ENCODE data around the gene FOXC2. TPM values are rescaled to one million over a fixed set of nuclear protein-coding genes. Genes with fewer than 3 reads are reported as not detected.

Gene FOXC2
- total RNA-seq, 1 experiment from 2014 or later, result 14.9 TPM

DNA sequence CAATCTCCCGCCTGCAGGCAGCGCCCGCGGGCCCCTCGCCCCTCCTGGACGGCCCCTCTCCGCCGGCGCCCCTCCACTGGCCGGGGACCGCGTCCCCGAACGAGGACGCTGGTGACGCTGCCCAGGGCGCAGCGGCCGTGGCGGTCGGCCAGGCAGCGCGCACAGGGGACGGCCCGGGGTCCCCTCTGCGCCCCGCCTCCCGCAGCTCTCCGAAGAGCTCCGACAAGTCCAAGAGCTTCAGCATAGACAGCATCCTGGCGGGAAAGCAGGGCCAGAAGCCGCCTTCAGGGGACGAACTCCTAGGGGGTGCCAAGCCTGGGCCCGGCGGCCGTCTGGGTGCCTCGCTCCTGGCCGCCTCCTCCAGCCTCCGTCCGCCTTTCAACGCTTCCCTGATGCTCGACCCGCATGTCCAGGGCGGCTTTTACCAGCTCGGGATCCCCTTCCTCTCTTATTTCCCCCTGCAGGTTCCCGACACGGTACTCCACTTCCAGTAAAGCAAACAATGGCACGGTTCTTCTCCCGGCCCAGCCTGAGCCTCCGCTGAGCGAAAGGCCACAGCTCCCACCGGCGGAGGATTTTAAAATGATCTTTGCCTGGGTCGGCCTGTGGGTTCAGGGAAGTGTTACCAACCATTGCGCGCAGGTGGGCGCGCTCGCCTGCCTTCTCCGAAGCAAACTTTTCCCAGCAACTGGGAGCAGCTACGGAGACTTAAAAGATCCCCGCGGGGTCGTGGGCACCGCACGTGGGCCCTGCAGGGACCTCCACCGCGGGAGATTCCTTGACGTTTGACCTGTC, 12.8 kb downstream of the FOXC2 start:
- POLR2A ChIA-PET, result no interaction called here
- no peaks in the 10 kb centered on the region for H3K27me3 ChIP-seq (ENCODE audit: control insufficient read depth, insufficient read depth, low read length)
- peak overlapping the region; percentile 97 for H3K27ac ChIP-seq (ENCODE audit: low read length)

DNA sequence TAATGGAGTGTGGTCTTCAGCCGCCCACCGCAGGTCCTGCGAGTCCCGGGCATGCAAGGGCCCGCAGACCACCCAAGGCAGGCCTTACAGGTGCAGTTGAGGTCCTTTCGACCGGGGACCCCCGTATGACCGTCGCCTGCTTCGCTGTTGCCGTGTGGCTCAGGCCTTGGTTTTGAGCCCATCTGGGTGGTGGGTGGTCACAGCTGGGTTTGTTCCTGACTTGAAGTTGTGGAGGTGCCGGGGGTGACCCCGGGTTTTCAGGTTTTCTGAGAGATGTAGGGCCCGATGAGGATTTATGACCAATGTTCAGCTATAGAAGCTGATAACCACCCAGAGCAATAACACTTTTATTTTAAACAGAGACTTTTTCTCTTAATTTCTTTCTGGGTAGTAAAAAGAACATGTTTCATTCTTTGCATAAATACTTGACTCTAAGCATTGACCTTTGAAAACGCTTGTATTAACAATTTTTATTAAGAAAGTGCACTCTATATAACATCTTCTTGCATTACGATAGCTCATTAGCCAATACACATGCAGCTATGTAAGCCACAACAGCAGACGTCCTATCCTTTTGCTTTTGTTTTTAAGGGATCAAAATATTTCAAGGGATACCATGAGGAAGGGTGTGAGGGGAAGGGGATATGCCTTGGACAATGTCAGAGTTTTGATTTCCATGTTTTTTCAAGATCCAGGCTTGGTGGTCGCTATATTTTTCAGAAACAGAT, 13.6 kb downstream of the FOXC2 start:
- ChIA-PET CTCF (interaction anchor here (0.7 kb wide), 1 partner anchor 596 kb away, joined by 3 read pairs; no protein-coding TSS in a partner anchor), POLR2A (no interaction called here)
- H3K27ac ChIP-seq (ENCODE audit: low read length), result peak overlapping the region; percentile 97
- in situ Hi-C loops (cut with HindIII; ENCODE audit: low pct_unique_long_range_greater_than_20kb, low sequenced_read_pairs) (no loop called here), intact Hi-C loops (cut with micrococcal nuclease; ENCODE audit: unreplicated experiment) (no loop called here)
- H3K4me1 ChIP-seq (ENCODE audit: control insufficient read depth, insufficient read depth, low read length), result peaks cover 47% of the 10 kb centered on the region
- H3K4me3 ChIP-seq (ENCODE audit: low read depth in 2 of 2, low read length in 2 of 2), result peak overlapping the region; percentile 56 to 73
- H3K9me3 ChIP-seq (ENCODE audit: control insufficient read depth, insufficient read depth, low read depth, low read length), result no peaks in the 10 kb centered on the region
- no peaks in the 10 kb centered on the region for H3K27me3 ChIP-seq (ENCODE audit: control insufficient read depth, insufficient read depth, low read length)
- no peaks in the 10 kb centered on the region for H3K36me3 ChIP-seq (ENCODE audit: control insufficient read depth, insufficient read depth, low read length)
- TF ChIP-seq SIN3A (IDR thresholded peaks at IDR 0.05; ENCODE audit: borderline replicate concordance, insufficient read depth, low read depth, low read length), result no peak
- no peak for TF ChIP-seq POLR2AphosphoS5 (IDR thresholded peaks at IDR 0.05; ENCODE audit: low read depth, low read length)
- TF ChIP-seq TCF7L2 (IDR thresholded peaks at IDR 0.05; ENCODE audit: low read depth, low read length), result no peak
- TF ChIP-seq, protein P1, sequence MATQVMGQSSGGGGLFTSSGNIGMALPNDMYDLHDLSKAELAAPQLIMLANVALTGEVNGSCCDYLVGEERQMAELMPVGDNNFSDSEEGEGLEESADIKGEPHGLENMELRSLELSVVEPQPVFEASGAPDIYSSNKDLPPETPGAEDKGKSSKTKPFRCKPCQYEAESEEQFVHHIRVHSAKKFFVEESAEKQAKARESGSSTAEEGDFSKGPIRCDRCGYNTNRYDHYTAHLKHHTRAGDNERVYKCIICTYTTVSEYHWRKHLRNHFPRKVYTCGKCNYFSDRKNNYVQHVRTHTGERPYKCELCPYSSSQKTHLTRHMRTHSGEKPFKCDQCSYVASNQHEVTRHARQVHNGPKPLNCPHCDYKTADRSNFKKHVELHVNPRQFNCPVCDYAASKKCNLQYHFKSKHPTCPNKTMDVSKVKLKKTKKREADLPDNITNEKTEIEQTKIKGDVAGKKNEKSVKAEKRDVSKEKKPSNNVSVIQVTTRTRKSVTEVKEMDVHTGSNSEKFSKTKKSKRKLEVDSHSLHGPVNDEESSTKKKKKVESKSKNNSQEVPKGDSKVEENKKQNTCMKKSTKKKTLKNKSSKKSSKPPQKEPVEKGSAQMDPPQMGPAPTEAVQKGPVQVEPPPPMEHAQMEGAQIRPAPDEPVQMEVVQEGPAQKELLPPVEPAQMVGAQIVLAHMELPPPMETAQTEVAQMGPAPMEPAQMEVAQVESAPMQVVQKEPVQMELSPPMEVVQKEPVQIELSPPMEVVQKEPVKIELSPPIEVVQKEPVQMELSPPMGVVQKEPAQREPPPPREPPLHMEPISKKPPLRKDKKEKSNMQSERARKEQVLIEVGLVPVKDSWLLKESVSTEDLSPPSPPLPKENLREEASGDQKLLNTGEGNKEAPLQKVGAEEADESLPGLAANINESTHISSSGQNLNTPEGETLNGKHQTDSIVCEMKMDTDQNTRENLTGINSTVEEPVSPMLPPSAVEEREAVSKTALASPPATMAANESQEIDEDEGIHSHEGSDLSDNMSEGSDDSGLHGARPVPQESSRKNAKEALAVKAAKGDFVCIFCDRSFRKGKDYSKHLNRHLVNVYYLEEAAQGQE (IDR thresholded peaks at IDR 0.05; ENCODE audit: insufficient read depth in 1 of 2, low read depth in 2 of 2, low read length in 1 of 2), result no peak
- TF ChIP-seq, protein P2, sequence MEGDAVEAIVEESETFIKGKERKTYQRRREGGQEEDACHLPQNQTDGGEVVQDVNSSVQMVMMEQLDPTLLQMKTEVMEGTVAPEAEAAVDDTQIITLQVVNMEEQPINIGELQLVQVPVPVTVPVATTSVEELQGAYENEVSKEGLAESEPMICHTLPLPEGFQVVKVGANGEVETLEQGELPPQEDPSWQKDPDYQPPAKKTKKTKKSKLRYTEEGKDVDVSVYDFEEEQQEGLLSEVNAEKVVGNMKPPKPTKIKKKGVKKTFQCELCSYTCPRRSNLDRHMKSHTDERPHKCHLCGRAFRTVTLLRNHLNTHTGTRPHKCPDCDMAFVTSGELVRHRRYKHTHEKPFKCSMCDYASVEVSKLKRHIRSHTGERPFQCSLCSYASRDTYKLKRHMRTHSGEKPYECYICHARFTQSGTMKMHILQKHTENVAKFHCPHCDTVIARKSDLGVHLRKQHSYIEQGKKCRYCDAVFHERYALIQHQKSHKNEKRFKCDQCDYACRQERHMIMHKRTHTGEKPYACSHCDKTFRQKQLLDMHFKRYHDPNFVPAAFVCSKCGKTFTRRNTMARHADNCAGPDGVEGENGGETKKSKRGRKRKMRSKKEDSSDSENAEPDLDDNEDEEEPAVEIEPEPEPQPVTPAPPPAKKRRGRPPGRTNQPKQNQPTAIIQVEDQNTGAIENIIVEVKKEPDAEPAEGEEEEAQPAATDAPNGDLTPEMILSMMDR (IDR thresholded peaks at IDR 0.05), result no peak
- ATAC-seq, result no peak
- DNase-seq (ENCODE audit: low read depth, low spot score), result no peak
- no TSS peak for BruUV-seq (replicated peaks)

More for the DNA sequence above, 12.8 kb downstream of the FOXC2 start:
- TF ChIP-seq, protein P2 (IDR thresholded peaks at IDR 0.05), result no peak
- no peak for TF ChIP-seq TCF7L2 (IDR thresholded peaks at IDR 0.05; ENCODE audit: low read depth, low read length)
- no peak for TF ChIP-seq POLR2AphosphoS5 (IDR thresholded peaks at IDR 0.05; ENCODE audit: low read depth, low read length)
- no peak for TF ChIP-seq SIN3A (IDR thresholded peaks at IDR 0.05; ENCODE audit: borderline replicate concordance, insufficient read depth, low read depth, low read length)
- TF ChIP-seq, protein P1 (IDR thresholded peaks at IDR 0.05; ENCODE audit: insufficient read depth in 1 of 2, low read depth in 2 of 2, low read length in 1 of 2), result no peak
- no TSS peak for BruUV-seq (replicated peaks)
- Histone ChIP-seq H3K9me3 (ENCODE audit: control insufficient read depth, insufficient read depth, low read depth, low read length) (no peaks in the 10 kb centered on the region), H3K36me3 (ENCODE audit: control insufficient read depth, insufficient read depth, low read length) (no peaks in the 10 kb centered on the region), H3K4me1 (ENCODE audit: control insufficient read depth, insufficient read depth, low read length) (peaks cover 47% of the 10 kb centered on the region), H3K4me3 (ENCODE audit: low read depth in 2 of 2, low read length in 2 of 2) (peak overlapping the region; percentile 56 to 73)
- CTCF ChIA-PET, result no interaction called here
- peak; percentile 13 for ATAC-seq
- in situ Hi-C loops (cut with HindIII; ENCODE audit: low pct_unique_long_range_greater_than_20kb, low sequenced_read_pairs), result no loop called here
- intact Hi-C loops (cut with micrococcal nuclease; ENCODE audit: unreplicated experiment), result no loop called here
- no peak for DNase-seq (ENCODE audit: low read depth, low spot score)

All from Panc1 (cell line).